ENCODE measurements around the gene KLHL40. TPM values are rescaled to one million over a fixed set of nuclear protein-coding genes. Genes with fewer than 3 reads are reported as not detected.

KLHL40 gene
- total RNA-seq, 3 donors from 2014 or later (not counting 1 experiment from before 2014, with no cell fraction given) = not detected

- Mint-ChIP-seq H3K27ac (no peak overlapping the region), H3K9me3 (no peaks in the 10 kb centered on the region), H3K36me3 (no peaks in the 10 kb centered on the region), H3K27me3 (ENCODE audit: low read depth in 2 of 2) (no peaks in the 10 kb centered on the region), H3K4me1 (peaks cover 0 to 21% of the 10 kb centered on the region in 2 donors), H3K4me3 (no peak overlapping the region)
- no peaks in the 10 kb centered on the region for H3K9me3 ChIP-seq (ENCODE audit: control insufficient read depth, insufficient read depth, low read length)
- ATAC-seq = no peak
- no peak for DNase-seq
- no peak overlapping the region for H3K4me3 ChIP-seq (ENCODE audit: low read length)
- WGBS (ENCODE audit: insufficient coverage) = 93% methylated on average over 24 of the region's 25 CpGs
- TF ChIP-seq CTCF (IDR thresholded peaks at IDR 0.05) = no peak
- H3K27me3 ChIP-seq (ENCODE audit: control insufficient read depth, insufficient read depth, low read length) = no peaks in the 10 kb centered on the region
- H3K4me1 ChIP-seq (ENCODE audit: control insufficient read depth, insufficient read depth, low read length) = peaks cover 9% of the 10 kb centered on the region
- intact Hi-C loops (cut with micrococcal nuclease) = no loop called here
- no peaks in the 10 kb centered on the region for H3K36me3 ChIP-seq (ENCODE audit: control insufficient read depth, insufficient read depth, low read length)
- no peak overlapping the region for H3K27ac ChIP-seq (ENCODE audit: low read length)
These were observed 25.7 kb upstream of the KLHL40 start for GRCh38 chr3:42659451-42660130.

GRCh38 chr3:42660131-42660715 lies 25.1 kb upstream of the KLHL40 start:
- DNase-seq (no peak), ATAC-seq (no peak)
- no peaks in the 10 kb centered on the region for H3K27me3 Mint-ChIP-seq (ENCODE audit: low read depth in 2 of 2)
- TF ChIP-seq CTCF (IDR thresholded peaks at IDR 0.05) = no peak
- Histone ChIP-seq H3K4me3 (ENCODE audit: low read length) (no peak overlapping the region), H3K9me3 (ENCODE audit: control insufficient read depth, insufficient read depth, low read length) (no peaks in the 10 kb centered on the region), H3K4me1 (ENCODE audit: control insufficient read depth, insufficient read depth, low read length) (peaks cover 2% of the 10 kb centered on the region), H3K27me3 (ENCODE audit: control insufficient read depth, insufficient read depth, low read length) (no peaks in the 10 kb centered on the region), H3K36me3 (ENCODE audit: control insufficient read depth, insufficient read depth, low read length) (no peaks in the 10 kb centered on the region), H3K27ac (ENCODE audit: low read length) (no peak overlapping the region)
- no peaks in the 10 kb centered on the region for H3K9me3 Mint-ChIP-seq
- intact Hi-C loops (cut with micrococcal nuclease) = no loop called here
- WGBS (ENCODE audit: insufficient coverage) = 70% methylated on average over 6 of the region's 6 CpGs
- H3K4me1 Mint-ChIP-seq = peaks cover 0 to 17% of the 10 kb centered on the region in 2 donors
- no peak overlapping the region for H3K27ac Mint-ChIP-seq
- no peak overlapping the region for H3K4me3 Mint-ChIP-seq
- no peaks in the 10 kb centered on the region for H3K36me3 Mint-ChIP-seq

- Histone ChIP-seq H3K27me3 (ENCODE audit: control insufficient read depth, insufficient read depth, low read length) (no peaks in the 10 kb centered on the region), H3K4me1 (ENCODE audit: control insufficient read depth, insufficient read depth, low read length) (no peaks in the 10 kb centered on the region), H3K4me3 (ENCODE audit: low read length) (no peak overlapping the region), H3K36me3 (ENCODE audit: control insufficient read depth, insufficient read depth, low read length) (no peaks in the 10 kb centered on the region), H3K9me3 (ENCODE audit: control insufficient read depth, insufficient read depth, low read length) (no peaks in the 10 kb centered on the region), H3K27ac (ENCODE audit: low read length) (no peak overlapping the region)
- Mint-ChIP-seq H3K4me1 (peaks cover 0 to 13% of the 10 kb centered on the region in 2 donors), H3K27ac (no peak overlapping the region), H3K9me3 (no peaks in the 10 kb centered on the region), H3K27me3 (ENCODE audit: low read depth in 2 of 2) (no peaks in the 10 kb centered on the region), H3K36me3 (no peaks in the 10 kb centered on the region), H3K4me3 (no peak overlapping the region)
- intact Hi-C loops (cut with micrococcal nuclease) = no loop called here
- DNase-seq = no peak
- no peak for ATAC-seq
- TF ChIP-seq CTCF (IDR thresholded peaks at IDR 0.05) = no peak
- WGBS (ENCODE audit: insufficient coverage) = 87% methylated on average over 4 of the region's 4 CpGs
These were observed 24.4 kb upstream of the KLHL40 start for GRCh38 chr3:42660898-42661297.
